ENCODE measurements around the gene KIAA1755.

GRCh38 chr20:38207621-38208020 is 52.9 kb downstream of the KIAA1755 start:
- TF ChIP-seq CTCF (IDR thresholded peaks at IDR 0.05; ENCODE audit: insufficient read depth, low read depth, low read length): no peak
- TF ChIP-seq EZH2 (IDR thresholded peaks at IDR 0.05; ENCODE audit: insufficient read depth, low read length): no peak

Measured in astrocyte (in vitro differentiated cells and primary cell).